Measurements from ENCODE around the gene RAB6D. TPM values are rescaled to one million over a fixed set of nuclear protein-coding genes. Genes with fewer than 3 reads are reported as not detected.
"Not testable (repeated sequence)": the region's sequence is repeated elsewhere in the genome, so short reads cannot be mapped to it uniquely, and the experiment has no call there.

RAB6D gene
- total RNA-seq, result not detected

DNA sequence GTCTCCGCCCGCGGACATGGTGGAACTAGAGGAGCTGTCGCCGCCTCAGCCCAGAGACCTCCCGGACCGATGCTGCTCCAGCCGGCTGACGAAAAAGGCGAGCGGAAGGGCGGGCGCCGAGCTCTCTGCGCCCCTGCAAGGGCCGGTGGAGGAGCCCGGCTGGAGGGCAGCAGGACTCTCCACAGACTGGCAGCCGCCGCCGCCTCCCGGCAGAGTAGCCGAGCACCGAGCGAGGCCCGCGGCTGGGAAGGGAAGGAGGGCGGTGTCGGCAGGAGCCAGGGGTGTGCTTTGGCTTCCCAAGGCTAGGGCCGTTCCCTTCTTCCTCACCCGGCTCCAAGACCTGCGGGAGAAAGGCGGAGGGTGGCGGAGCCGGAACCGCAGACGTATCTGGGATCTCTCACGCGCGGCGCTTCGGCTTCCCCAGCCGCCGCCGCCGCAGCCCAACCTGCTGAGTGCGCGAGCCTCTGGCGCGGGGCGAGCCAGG is at the start of gene RAB6D:
Gene RAB6D, minus strand, starts transcription at position 466 of the 484 bp plus-strand sequence. Its CDS starts 448 bp downstream, at position 18.
- not testable (repeated sequence) for ATAC-seq

DNA sequence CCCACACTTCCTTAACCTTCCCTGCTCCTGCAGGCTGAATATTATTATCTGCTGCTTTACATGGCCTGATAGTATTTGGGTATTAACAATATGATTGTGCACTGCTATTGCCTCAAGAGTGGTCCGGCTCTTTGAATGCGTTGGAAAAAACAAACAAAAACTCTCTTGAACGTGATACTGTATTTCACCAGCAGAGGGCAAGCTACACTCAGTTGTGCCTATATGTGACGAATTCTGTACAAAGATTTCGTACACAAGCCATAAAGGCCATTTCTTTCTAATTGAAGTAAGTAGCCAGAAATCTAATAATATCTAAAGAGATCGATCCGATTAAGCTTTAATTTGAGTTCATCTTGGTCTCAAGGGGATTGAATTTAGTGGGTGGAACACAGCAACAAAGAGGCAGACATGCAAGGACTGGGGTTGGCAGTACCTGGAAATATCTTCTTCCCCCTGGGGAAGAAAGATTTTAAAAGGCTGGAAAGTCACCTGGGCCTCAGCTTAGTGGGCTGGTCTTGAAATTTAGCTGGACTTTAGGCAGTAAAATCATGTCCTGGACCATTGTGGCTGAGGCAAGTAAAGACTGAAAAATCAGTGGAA is 49.3 kb upstream of the RAB6D start:
- peak; percentile 62 for ATAC-seq

DNA sequence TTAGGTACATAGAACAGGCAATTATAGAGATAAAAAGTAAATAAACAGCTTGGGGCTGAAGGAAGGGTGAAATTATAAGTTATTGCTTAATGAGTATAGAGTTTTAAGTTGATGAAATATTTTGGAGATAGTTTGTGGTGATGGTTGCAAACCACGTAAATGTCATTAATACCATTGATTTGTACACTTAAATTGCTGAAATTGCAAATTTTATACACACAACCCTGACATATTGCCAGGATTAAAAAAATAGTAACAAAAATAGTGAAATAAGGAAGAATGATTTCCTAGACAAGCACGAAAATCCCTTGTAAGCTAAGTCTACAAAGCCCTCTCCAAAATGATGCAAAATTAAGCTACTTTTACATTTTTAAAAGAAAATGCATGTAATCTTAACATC is 46.2 kb upstream of the RAB6D start:
- ATAC-seq, result no peak

DNA sequence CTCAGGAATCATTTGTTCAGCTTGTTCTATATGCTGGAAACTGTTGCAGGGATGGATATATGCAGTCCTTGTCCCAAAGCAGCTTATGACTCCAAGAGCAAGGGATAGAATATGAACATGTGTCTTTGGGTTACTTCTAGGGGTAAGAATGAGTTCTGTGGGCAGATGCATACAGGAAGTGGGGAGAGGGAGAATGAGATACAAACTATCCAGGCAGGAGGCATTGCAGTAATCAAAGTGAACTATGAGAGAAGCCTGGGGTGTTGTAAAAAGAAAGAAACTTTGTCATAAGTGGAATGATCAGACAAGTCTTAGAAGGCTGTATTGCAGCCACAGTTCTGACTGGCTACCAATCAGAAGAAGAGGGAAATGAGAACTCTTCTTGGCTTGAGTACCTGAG is 44.8 kb upstream of the RAB6D start:
- no peak for ATAC-seq

DNA sequence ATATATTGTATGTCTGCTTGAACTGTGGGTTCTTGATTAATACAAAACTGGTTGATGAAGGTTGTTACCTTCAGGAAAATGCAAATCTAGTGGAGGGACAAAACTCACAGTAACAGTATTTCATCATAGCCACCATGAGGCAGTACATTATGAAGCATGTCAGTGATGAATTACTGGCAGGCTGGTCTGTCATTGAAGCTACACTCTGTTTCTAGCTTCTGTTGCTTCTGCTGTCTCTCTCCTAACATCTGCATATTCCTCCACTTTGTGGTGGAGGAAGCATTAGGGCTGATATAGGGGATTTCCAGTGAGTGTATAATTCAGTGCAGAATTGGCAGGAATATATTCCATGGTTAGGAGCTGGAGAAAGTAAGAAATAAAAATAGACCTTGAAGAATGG is 44.2 kb upstream of the RAB6D start:
- no peak for ATAC-seq

DNA sequence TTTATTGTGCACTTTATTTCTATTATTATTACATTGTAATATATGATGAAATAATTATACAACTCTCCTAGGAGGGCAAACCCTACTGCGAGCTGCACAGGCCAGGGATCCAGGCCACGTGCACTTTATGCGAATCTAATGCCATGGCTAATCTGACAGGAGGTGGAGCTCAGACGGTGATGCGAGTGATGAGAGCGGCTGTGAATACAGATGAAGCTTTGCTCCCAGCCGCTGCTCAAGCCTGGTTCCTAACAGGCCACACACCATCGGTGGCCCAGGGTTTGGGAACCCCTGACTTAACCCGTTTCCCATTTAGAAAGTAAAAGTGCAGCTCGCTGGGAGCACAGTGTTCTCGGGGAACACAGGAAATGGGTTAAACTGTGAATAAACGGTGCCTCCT is 40.8 kb upstream of the RAB6D start:
- no peak for ATAC-seq

DNA sequence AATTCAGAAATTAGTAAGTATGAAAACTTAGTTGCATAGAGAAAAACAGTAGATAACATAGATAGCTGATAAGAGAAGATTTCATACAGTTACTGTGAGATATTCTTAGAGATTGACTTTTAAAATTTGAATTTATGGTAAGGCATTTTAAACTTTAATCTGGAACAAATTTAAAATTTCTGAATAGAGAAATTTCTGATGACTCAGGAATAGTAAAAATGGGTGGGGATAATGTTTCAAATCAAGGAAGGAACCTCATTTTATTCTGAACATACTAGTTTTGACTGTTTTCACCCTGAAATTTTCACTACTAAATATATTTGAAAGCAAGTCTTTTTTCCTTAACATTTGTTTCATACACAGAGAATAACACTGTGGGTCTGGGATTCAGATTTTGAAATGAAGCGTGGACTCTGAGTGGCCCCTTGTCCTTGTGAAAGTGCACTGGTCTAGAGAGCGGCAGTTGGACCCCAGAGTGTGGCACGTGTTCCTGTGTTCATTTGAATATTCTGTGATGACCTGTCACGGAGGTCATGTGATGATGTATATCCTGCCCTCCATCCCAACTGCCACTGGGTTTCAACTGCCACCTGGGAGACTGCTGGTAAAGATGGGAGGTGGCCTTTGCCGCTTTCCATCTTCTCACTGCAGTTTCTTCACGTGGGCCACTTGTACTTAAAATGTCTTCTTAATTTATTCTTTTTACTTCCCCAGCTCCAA is 38.5 kb upstream of the RAB6D start:
- ATAC-seq, result no peak

DNA sequence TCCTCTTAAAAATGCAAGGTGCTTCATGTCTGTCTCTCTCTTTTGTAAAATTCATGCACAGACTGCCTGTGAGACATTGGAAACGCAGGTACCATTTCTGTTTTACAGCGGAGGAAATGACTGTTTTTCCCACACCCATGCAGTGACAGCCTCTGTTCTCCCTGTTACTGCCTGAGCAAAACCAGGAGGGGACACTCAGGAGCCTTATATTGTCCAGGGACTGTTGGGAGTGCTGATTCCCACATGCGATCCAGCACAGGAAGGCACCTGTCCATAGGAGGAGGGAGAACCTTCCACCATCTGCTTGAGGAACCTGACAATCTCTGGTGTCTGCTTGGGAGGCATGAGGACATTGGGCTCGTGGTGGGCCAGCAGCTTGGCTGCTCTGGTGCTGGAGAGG is 36.9 kb upstream of the RAB6D start:
- ATAC-seq, result no peak

DNA sequence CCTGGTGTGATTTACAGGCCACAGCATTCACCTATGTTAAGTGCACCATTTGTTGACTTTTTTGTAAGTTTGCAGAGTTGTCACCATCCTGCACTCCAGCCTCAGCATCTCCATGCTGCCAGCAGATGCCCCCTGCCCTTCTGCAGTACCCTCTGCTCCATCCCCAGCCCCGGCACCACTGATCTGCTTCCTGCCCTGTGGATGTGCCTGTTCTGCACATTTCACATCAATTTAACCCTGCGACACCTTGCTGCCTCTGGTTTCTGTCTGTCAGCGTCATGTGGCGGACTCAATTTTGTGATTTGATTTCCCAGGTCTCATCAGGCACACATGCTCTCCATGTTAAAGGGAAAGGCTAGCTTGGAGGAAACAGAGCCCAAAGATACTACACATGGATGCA is 36.5 kb upstream of the RAB6D start:
- ATAC-seq, result not testable (repeated sequence)

DNA sequence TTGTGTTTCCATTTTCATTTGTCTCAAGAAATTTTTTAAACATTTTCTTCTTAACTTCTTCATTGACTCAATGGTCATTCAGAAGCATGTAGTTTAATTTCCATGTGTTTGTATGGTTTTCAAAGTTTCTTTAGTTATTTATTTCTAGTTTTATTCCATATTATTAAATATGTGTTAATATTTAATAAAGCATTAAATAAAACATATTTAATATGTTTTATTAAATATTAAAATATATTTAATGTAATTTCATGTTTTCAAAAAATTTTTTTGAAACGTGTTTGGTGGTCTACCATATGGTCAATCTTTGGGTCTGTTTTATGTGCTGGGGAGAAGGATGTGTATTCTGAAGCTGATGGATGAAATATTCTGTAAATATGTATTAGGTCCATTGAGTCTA is 32.2 kb upstream of the RAB6D start:
- not testable (repeated sequence) for ATAC-seq

DNA sequence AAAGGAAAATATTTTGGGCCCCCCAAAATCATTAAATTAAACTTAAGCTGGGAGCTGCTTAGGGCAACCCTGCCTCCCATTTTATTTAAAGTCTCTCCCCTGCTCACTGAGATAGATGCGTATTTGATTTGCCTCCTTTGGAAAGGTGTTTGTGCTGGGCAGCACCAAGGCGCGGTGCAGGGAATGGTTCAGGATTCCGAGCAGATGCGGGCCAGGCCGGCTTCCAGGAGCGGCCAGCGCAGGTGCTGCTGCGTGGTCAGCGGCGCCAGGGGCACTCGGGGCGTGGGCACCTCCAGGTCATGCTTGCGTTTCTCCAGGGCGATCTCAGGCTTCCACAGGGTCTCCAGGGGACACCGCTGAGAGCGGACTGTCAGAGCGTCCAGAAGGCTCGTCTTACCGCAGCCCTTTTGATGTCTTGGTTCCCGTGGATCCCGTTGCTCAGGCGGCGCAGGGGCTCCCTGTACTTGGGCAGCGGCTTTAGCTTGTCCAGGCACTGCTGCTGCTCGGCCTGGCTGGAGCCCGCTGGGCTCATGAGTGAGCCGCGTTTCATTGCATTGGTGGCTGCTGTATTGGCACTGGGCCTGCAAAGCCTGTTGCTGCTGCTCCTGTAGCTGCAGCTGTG is 31.2 kb upstream of the RAB6D start:
- not testable (repeated sequence) for ATAC-seq

DNA sequence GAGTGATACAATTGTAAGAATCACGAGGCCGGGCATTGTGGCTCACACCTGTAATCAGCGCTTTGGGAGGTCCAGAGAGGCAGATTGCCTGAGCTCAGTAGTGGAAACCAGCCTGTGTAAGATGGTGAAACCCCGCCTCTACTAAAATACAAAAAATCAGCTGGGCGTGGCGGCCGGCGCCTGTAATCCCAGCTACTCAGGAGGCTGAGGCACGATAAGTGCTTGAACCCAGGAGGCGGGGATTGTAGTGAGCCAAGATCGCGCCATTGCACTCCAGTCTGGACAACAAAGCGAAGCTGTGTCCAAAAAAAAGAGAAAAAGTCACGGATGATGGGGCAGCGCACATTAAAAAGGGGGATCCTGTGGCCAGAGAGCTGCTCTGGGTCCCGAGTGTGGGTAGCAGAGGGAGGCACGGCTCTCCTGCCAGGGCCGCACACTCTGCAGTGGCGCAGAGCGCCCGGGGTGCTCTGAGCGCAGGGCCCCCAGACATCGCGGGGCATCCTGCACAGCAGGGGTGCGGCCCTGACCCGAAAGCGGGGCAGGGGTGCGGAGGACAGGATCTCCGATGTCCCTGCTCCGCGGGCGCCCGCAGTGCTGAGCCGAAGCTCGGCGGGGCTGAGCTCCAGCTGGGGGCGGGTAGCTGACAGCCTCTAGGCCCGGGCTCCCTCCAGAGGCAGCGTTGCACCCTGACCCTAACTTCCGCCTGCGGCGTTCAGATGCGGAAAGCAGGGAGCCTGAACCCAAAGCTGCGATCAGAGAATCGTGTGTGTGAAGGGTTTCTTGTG is 30.4 kb upstream of the RAB6D start:
- ATAC-seq, result no peak

DNA sequence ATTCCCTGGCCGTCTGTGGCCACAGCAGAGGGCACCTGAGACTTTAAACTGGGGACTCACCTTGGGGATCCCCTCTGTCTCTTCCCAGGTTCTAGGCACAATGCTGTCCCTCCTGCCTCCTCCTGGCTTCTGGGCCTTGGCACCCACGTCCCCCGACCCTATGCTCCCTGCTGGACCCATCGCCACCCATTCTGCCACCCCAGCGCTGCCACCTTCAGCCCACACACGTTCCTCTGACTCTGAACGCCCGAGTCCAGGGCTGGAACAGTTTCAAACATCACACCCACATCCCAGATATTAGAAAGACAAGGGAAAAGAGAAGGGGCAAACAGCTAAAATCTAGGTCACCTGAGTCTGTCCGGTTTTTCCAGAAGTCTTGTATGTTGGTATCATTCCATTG is 28.0 kb upstream of the RAB6D start:
- ATAC-seq, result not testable (repeated sequence)

DNA sequence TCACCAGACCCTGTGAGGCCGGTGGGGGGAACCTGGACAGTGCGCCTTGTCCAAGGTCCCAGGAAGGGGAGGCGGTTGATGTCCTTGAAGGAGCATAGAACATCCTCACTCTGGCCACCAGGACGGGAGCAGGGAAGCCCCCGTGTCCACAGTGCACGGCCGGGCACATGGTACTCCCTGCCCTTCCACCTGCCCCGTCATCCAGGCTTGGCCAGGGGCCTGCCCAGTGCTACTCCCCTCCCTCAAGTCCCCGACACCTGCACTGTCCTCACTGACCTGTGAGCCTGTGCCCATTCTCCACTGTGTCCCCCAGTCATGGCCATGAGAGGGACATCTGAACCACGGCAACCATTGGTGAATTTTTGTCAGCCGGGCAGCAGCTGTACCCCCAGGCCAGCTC is 27.5 kb upstream of the RAB6D start:
- peak; percentile 9 for ATAC-seq

DNA sequence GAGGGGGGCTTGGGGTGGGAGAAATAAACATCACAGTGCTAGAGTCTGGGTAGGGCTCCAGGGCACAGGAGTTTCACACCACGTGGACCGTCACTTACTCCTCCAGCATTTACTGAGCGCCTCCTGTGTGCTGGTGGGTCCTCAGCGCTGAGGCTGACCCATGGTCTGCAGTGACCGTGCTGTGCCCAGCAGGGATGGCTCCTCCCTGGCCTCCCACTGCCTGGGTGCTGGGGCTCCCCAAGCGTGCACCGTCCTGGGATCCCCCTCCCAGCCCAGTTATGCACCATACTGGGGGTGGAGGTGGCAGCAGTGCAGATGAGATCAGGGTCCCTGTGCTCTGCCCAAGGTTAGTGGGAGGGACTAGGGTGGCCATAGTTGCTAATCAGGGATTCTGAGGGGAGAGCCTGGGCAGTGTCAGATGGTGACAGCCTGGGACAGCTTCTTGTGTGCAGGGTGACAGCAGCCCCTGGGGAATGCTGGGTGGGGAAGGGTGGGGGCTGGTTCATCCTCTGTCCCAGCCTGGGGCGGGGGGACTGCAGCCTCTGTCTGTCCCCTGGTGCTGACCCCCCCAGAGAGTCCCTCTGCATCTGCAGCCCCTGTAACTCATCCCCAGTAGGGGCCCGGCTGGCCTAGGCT is 26.6 kb upstream of the RAB6D start:
- not testable (repeated sequence) for ATAC-seq

DNA sequence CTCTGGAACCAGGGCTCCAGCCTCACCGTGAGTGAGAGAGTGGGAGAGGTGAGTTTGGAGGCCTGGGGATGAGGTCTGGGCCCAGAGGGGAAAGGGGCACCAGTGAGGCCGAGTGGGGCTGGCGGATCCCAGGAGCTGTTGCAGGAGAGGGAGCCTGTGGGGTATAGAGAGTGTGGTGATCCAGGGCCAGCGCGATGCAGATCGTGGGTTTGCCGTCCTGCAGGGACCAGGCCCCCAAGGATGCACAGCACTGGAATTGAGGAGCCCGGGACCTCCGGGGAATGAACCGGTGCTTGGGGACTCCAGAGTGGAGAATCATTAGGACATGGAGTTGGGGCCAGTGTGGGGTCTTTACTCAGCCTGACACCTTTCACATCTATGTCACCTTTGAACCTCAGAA is 25.7 kb upstream of the RAB6D start:
- no peak for ATAC-seq

DNA sequence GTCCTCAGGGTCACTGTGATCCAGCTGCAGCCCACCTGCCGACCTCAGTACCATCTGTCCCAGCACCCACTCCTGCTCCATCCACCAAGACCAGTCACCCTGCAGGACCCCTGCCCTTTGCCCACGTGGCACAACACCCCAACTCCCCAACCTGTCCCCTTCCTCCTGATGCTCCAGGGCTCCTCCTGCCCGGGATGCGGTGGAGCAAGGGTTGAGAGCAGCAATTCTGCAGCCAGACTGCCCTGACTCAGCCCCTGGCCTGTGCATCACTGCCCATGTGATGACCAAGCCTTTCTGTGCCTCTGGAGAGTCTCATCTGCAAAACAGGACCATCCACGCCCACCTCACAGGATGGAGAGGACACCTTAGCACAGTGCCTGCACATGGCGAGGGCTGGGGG is 24.9 kb upstream of the RAB6D start:
- not testable (repeated sequence) for ATAC-seq

DNA sequence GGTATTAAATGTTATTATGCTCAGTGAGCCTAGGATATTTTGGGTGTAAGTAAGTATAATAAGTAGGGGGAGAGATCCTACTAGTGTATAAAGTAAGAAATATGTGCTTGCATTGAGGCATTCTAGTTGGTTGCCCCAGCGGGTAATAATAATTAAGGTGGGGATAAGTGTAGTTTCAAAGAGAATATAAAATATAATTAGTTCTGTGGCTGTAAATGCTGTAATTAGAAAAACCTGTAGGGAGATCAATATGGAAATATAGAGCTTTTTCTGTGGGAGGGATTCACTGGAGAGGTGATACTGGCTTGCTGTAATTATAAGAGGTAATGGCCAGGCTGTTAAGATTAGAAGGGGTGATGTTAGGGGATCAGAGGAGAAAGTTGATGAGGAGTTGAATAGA is 9.1 kb upstream of the RAB6D start:
- ATAC-seq, result not testable (repeated sequence)

DNA sequence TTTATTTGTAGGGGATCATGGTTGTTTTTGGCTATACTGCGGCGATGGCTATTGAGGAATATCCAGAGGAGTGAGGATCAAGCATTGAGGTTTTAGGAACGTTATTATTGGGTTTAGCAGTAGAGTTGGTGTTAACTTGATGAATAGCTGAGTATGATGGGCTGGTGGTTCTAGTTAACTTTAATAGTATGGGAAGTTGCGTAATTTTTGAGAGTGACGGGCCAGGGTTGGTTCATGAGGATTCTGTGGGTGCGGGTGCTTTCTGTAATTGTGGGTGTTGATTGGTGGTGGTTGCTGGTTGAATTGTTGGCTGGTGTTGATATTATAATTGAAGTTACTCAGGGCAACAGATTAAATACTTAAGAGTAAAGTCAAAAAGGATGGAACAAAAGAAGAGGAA is 6.0 kb upstream of the RAB6D start:
- ATAC-seq, result no peak

DNA sequence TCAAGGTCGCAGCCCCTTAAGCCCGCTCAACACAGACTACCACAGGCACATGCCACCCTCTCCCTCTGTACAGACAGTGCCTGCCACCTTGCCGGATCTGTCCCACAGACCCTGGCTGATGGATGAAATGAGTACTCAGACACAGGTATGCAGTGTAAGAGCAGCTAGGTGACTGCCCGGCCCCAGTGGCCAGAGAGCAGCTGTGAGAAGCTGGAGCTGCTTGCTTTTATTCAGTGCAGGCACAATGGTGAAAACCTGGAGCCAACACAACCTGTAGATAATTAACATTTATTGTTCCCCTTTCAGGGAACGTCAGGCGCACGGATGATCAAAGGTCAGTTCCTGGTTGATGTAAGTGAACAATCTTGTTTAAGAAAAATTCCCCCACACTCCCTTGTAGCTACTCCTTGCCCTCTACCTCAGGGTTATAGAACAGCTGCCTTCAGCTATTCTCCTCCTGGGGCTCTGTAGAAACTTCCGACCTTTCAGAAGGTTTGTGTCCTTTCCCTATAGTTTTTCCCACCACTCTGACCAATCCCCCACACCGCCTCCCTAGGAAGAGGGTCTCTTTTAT is 4.6 kb upstream of the RAB6D start:
- not testable (repeated sequence) for ATAC-seq

DNA sequence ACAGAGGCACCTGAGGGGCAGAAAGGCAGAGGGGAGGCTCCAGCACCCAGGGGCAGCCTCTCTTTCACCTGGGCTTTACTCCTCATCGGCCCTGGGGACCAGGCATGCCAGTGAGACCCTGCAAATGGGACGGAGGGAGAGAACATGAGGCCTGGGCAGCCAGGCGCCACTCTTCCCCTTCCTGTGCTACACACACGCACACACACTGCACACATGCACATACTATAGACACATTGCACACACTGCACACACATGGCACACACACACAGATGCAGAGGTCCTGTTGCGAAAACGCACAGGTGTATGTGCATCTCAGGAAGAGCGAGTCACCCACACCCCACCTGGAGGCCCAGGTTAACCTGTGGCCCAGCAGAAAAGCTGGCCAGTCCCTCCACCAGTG is 3.4 kb upstream of the RAB6D start:
- no peak for ATAC-seq

DNA sequence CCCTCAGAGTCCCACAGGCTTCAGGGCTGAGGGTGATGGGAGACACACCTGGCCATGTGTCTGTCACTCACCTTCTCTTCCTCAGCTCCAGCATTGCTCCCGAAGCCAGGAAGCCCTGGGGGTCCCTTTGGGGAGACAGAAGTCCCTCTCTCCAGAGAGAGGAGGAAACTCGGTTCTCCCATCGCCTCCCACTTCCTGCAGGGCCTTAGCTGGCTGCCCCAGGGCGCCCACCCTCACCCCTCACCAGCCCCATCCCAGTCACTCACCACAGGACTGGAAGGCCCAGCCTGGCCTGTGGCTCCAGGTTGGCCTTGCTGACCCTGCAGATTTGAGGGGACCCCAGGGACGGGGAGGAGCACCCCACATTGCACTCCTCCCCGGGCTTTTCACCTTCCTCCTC is 2.7 kb upstream of the RAB6D start:
- ATAC-seq, result no peak
